ENCODE measurements around the gene KCNA10.

KCNA10 gene

DNA sequence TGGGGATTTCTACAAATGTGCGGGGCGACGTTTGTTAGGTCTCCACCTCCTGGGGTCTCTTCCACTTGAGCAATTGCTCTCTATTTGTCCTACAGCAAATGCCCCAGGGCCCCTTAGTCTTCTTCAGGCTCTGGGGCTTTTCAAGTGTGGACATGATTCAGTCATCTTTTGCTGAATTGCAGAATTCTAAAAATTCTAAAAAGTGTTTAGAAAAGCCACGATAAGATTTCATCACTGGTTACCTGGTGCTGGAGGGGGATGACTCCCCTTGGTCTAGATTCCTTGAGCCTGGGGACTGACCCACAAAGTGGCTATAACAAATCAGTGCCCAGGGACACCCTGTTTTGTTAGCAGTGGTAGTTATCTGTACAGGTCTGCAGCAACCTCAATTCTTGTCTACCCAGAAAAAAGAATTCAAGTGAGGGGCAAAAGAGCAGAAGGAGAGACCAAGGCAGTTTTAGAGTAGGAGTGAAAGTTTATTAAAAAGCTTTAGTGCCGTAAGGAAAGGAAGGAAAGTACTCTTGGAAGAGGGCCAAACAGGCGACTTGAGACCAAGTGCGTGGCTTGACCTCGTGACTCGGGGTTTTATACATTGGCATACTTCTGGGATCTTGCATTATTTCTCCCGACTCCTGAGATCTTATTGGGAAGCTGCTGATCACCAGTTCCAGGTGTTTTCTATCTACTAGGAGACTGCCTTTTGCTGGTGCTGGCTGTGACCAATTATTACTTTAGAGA, 42.8 kb downstream of the KCNA10 start:
- Histone ChIP-seq H3K4me3 (replicated peaks; ENCODE audit: insufficient read depth, low read length) (no peak overlapping the region), H3K27ac (replicated peaks) (no peak overlapping the region), H3K27me3 (ENCODE audit: insufficient read depth, poor library complexity, severe bottlenecking) (no peaks in the 10 kb centered on the region)
- TF ChIP-seq, protein P1, sequence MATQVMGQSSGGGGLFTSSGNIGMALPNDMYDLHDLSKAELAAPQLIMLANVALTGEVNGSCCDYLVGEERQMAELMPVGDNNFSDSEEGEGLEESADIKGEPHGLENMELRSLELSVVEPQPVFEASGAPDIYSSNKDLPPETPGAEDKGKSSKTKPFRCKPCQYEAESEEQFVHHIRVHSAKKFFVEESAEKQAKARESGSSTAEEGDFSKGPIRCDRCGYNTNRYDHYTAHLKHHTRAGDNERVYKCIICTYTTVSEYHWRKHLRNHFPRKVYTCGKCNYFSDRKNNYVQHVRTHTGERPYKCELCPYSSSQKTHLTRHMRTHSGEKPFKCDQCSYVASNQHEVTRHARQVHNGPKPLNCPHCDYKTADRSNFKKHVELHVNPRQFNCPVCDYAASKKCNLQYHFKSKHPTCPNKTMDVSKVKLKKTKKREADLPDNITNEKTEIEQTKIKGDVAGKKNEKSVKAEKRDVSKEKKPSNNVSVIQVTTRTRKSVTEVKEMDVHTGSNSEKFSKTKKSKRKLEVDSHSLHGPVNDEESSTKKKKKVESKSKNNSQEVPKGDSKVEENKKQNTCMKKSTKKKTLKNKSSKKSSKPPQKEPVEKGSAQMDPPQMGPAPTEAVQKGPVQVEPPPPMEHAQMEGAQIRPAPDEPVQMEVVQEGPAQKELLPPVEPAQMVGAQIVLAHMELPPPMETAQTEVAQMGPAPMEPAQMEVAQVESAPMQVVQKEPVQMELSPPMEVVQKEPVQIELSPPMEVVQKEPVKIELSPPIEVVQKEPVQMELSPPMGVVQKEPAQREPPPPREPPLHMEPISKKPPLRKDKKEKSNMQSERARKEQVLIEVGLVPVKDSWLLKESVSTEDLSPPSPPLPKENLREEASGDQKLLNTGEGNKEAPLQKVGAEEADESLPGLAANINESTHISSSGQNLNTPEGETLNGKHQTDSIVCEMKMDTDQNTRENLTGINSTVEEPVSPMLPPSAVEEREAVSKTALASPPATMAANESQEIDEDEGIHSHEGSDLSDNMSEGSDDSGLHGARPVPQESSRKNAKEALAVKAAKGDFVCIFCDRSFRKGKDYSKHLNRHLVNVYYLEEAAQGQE (IDR thresholded peaks at IDR 0.05; ENCODE audit: insufficient replicate concordance, low read depth), result no peak
- TF ChIP-seq SPI1 (IDR thresholded peaks at IDR 0.05; ENCODE audit: borderline replicate concordance, low read depth), result no peak
- TF ChIP-seq, protein P2, sequence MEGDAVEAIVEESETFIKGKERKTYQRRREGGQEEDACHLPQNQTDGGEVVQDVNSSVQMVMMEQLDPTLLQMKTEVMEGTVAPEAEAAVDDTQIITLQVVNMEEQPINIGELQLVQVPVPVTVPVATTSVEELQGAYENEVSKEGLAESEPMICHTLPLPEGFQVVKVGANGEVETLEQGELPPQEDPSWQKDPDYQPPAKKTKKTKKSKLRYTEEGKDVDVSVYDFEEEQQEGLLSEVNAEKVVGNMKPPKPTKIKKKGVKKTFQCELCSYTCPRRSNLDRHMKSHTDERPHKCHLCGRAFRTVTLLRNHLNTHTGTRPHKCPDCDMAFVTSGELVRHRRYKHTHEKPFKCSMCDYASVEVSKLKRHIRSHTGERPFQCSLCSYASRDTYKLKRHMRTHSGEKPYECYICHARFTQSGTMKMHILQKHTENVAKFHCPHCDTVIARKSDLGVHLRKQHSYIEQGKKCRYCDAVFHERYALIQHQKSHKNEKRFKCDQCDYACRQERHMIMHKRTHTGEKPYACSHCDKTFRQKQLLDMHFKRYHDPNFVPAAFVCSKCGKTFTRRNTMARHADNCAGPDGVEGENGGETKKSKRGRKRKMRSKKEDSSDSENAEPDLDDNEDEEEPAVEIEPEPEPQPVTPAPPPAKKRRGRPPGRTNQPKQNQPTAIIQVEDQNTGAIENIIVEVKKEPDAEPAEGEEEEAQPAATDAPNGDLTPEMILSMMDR (IDR thresholded peaks at IDR 0.05; ENCODE audit: insufficient read depth, low read length), result no peak
- TF ChIP-seq POLR2AphosphoS5 (IDR thresholded peaks at IDR 0.05; ENCODE audit: low read depth), result no peak
- no peak for DNase-seq (ENCODE audit: low read depth in 1 of 2, low spot score in 1 of 2)

DNA sequence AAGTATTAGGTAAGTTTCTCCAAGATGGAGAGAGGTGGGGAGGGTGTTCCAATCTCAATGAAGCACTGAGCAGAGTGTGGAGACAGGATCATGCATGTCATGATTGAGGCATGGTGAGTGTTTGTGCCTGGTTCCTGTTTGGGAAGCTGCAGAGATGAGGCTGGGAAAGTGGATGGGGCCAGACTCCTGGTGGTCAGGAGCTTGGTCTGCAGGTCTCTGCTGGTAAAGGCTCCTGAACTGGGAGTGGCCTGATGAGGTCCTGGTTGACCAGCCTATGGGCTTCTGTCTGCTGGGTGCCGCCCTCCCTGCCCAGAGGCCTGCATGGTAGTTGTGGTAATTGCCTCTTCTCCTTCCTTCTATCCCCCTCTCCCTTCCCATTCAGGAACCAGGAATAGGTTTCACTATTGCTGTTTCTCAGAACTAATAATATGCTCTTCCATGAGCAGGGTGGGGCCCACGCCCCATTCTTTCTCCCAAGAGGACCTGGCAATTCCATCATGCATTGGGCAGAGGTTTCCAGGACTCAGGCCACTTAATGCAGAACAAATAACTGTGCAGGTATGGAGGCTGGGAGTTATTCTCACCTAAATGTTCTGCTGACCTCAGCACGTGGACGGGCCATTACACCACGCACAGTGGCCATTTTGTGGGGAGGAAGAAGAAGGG, 43.5 kb downstream of the KCNA10 start:
- Histone ChIP-seq H3K27me3 (ENCODE audit: insufficient read depth, poor library complexity, severe bottlenecking) (no peaks in the 10 kb centered on the region), H3K27ac (replicated peaks) (no peak overlapping the region), H3K4me3 (replicated peaks; ENCODE audit: insufficient read depth, low read length) (no peak overlapping the region)
- DNase-seq (ENCODE audit: low read depth in 1 of 2, low spot score in 1 of 2), result no peak
- TF ChIP-seq, protein P2 (IDR thresholded peaks at IDR 0.05; ENCODE audit: insufficient read depth, low read length), result no peak
- TF ChIP-seq, protein P1 (IDR thresholded peaks at IDR 0.05; ENCODE audit: insufficient replicate concordance, low read depth), result no peak
- TF ChIP-seq SPI1 (IDR thresholded peaks at IDR 0.05; ENCODE audit: borderline replicate concordance, low read depth) (no peak), GABPA (IDR thresholded peaks at IDR 0.05; ENCODE audit: low read depth) (no peak), POLR2AphosphoS5 (IDR thresholded peaks at IDR 0.05; ENCODE audit: low read depth) (no peak)

DNA sequence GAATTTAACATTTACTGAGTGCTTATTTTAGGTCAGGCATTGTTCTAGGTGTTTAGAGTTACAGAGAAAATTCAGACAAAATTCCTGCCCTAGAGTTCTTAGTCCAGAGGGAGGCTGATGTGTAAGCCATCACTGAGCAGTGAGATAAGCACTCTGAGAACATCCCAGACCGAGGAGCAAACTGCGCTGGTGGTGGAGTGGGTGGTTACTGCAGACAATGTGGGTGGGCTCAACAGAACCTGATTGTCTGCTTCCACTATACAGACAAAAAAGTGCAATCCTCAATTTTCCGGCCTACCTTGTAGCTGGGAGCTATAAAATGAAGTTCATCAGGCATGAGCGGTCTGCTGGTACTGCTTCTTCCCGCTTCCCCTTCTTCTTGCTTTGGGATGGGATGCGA, 44.5 kb downstream of the KCNA10 start:
- Histone ChIP-seq H3K27ac (replicated peaks) (no peak overlapping the region), H3K27me3 (ENCODE audit: insufficient read depth, poor library complexity, severe bottlenecking) (no peaks in the 10 kb centered on the region), H3K4me3 (replicated peaks; ENCODE audit: insufficient read depth, low read length) (no peak overlapping the region)
- DNase-seq (ENCODE audit: low read depth in 1 of 2, low spot score in 1 of 2), result no peak
- TF ChIP-seq SPI1 (IDR thresholded peaks at IDR 0.05; ENCODE audit: borderline replicate concordance, low read depth) (no peak), POLR2AphosphoS5 (IDR thresholded peaks at IDR 0.05; ENCODE audit: low read depth) (no peak), GABPA (IDR thresholded peaks at IDR 0.05; ENCODE audit: low read depth) (no peak)
- TF ChIP-seq, protein P1 (IDR thresholded peaks at IDR 0.05; ENCODE audit: insufficient replicate concordance, low read depth), result no peak
- TF ChIP-seq, protein P2 (IDR thresholded peaks at IDR 0.05; ENCODE audit: insufficient read depth, low read length), result no peak

All from HL-60 (cell line).